ENCODE results near the gene STX3.
"Not testable (repeated sequence)": the region's sequence is repeated elsewhere in the genome, so short reads cannot be mapped to it uniquely, and the experiment has no call there.

DNA sequence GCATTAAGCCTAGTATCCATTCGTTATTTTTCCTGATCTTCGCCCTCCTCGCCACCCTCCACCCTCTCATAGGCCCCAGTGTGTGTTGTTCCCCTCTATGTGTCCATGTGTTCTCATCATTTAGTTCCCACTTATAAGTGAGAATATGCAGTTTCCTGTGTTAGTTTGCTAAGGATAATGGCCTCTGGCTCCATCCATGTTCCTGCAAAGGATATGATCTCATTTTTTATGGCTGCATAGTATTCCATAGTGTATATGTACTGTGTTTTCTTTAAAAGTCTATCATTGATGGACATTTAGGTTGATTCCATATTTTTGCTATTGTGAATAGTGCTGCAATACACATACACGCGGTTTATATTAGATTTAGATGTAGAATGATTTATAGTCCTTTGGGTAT lies 96.2 kb downstream of the STX3 start:
- TF ChIP-seq NFYB (CRISPR knock-in tag; IDR thresholded peaks at IDR 0.05); ASH2L (IDR thresholded peaks at IDR 0.05; ENCODE audit: insufficient read length, low read depth, low read length); EZH2 (conservative IDR thresholded peaks at IDR 0.05; ENCODE audit: low read depth, low read length); ZBTB7A (CRISPR knock-in tag; IDR thresholded peaks at IDR 0.05); ZNF615 (CRISPR knock-in tag; IDR thresholded peaks at IDR 0.05; ENCODE audit: borderline replicate concordance); ZNF274 (CRISPR knock-in tag; IDR thresholded peaks at IDR 0.05); SIN3A (IDR thresholded peaks at IDR 0.05; ENCODE audit: borderline replicate concordance, low read depth, low read length); FIP1L1 (IDR thresholded peaks at IDR 0.05; ENCODE audit: borderline replicate concordance, insufficient read depth, low read depth, low read length); FOXP1 (IDR thresholded peaks at IDR 0.05); FOXP1 (CRISPR knock-in tag; IDR thresholded peaks at IDR 0.05): not testable (repeated sequence)
- TF ChIP-seq, protein P1, sequence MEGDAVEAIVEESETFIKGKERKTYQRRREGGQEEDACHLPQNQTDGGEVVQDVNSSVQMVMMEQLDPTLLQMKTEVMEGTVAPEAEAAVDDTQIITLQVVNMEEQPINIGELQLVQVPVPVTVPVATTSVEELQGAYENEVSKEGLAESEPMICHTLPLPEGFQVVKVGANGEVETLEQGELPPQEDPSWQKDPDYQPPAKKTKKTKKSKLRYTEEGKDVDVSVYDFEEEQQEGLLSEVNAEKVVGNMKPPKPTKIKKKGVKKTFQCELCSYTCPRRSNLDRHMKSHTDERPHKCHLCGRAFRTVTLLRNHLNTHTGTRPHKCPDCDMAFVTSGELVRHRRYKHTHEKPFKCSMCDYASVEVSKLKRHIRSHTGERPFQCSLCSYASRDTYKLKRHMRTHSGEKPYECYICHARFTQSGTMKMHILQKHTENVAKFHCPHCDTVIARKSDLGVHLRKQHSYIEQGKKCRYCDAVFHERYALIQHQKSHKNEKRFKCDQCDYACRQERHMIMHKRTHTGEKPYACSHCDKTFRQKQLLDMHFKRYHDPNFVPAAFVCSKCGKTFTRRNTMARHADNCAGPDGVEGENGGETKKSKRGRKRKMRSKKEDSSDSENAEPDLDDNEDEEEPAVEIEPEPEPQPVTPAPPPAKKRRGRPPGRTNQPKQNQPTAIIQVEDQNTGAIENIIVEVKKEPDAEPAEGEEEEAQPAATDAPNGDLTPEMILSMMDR (CRISPR knock-in tag; IDR thresholded peaks at IDR 0.05): not testable (repeated sequence)
- TF ChIP-seq, protein P2, sequence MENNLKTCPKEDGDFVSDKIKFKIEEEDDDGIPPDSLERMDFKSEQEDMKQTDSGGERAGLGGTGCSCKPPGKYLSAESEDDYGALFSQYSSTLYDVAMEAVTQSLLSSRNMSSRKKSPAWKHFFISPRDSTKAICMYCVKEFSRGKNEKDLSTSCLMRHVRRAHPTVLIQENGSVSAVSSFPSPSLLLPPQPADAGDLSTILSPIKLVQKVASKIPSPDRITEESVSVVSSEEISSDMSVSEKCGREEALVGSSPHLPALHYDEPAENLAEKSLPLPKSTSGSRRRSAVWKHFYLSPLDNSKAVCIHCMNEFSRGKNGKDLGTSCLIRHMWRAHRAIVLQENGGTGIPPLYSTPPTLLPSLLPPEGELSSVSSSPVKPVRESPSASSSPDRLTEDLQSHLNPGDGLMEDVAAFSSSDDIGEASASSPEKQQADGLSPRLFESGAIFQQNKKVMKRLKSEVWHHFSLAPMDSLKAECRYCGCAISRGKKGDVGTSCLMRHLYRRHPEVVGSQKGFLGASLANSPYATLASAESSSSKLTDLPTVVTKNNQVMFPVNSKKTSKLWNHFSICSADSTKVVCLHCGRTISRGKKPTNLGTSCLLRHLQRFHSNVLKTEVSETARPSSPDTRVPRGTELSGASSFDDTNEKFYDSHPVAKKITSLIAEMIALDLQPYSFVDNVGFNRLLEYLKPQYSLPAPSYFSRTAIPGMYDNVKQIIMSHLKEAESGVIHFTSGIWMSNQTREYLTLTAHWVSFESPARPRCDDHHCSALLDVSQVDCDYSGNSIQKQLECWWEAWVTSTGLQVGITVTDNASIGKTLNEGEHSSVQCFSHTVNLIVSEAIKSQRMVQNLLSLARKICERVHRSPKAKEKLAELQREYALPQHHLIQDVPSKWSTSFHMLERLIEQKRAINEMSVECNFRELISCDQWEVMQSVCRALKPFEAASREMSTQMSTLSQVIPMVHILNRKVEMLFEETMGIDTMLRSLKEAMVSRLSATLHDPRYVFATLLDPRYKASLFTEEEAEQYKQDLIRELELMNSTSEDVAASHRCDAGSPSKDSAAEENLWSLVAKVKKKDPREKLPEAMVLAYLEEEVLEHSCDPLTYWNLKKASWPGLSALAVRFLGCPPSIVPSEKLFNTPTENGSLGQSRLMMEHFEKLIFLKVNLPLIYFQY (CRISPR knock-in tag; IDR thresholded peaks at IDR 0.05; ENCODE audit: borderline replicate concordance): not testable (repeated sequence)
- TF ChIP-seq, protein P3, sequence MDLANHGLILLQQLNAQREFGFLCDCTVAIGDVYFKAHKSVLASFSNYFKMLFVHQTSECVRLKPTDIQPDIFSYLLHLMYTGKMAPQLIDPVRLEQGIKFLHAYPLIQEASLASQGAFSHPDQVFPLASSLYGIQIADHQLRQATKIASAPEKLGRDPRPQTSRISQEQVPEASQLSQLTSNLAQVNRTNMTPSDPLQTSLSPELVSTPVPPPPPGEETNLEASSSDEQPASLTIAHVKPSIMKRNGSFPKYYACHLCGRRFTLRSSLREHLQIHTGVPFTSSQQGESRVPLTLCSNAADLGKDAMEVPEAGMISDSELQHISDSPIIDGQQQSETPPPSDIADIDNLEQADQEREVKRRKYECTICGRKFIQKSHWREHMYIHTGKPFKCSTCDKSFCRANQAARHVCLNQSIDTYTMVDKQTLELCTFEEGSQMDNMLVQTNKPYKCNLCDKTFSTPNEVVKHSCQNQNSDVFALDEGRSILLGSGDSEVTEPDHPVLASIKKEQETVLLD (CRISPR knock-in tag; IDR thresholded peaks at IDR 0.05; ENCODE audit: low read depth): not testable (repeated sequence)
